Measurements from ENCODE around the gene KRT7.

The KRT7 gene

GRCh38 chr12:52232674-52233461 lies at the start of gene KRT7:
Gene KRT7, plus strand, starts transcription at chr12:52233243. Its CDS starts 54 bp downstream, at chr12:52233297.
- no peak for DNase-seq

GRCh38 chr12:52183544-52183910 lies 49.5 kb upstream of the KRT7 start:
- DNase-seq = no peak

- no peak for DNase-seq
These were observed 49.1 kb upstream of the KRT7 start for GRCh38 chr12:52183971-52184370.

- DNase-seq = no peak
These were observed 48.2 kb upstream of the KRT7 start for GRCh38 chr12:52184813-52185212.

GRCh38 chr12:52185400-52185967 lies 47.6 kb upstream of the KRT7 start:
- DNase-seq = no peak

- no peak for DNase-seq
These were observed 46.8 kb upstream of the KRT7 start for GRCh38 chr12:52186118-52186840.

GRCh38 chr12:52187206-52187605 lies 45.8 kb upstream of the KRT7 start:
- no peak for DNase-seq

GRCh38 chr12:52187640-52188039 lies 45.4 kb upstream of the KRT7 start:
- DNase-seq = no peak

GRCh38 chr12:52188658-52189057 lies 44.4 kb upstream of the KRT7 start:
- no peak for DNase-seq

GRCh38 chr12:52189376-52190174 lies 43.5 kb upstream of the KRT7 start:
- DNase-seq = no peak

- no peak for DNase-seq
These were observed 41.9 kb upstream of the KRT7 start for GRCh38 chr12:52190860-52191729.

GRCh38 chr12:52191841-52192791 lies 40.9 kb upstream of the KRT7 start, which contains the start of gene KRT80:
Gene KRT80, minus strand, starts transcription at chr12:52192014. Its CDS starts 112 bp downstream, at chr12:52191902.
- peak; percentile 10 to 11 for DNase-seq

GRCh38 chr12:52193532-52193931 lies 39.5 kb upstream of the KRT7 start:
- no peak for DNase-seq

GRCh38 chr12:52193991-52194390 lies 39.1 kb upstream of the KRT7 start:
- DNase-seq = no peak

- DNase-seq = no peak
These were observed 37.8 kb upstream of the KRT7 start for GRCh38 chr12:52195065-52195730.

GRCh38 chr12:52197371-52198231 lies 35.4 kb upstream of the KRT7 start:
- DNase-seq = no peak

- no peak for DNase-seq
These were observed 34.4 kb upstream of the KRT7 start for GRCh38 chr12:52198454-52199215.

GRCh38 chr12:52199294-52199919 lies 33.6 kb upstream of the KRT7 start:
- DNase-seq = no peak
